HepG2 (cell line): ENCODE results near the gene SNX13. TPM values are rescaled to one million over a fixed set of nuclear protein-coding genes. Genes with fewer than 3 reads are reported as not detected.

ENCODE experiments used
- ATAC-seq: fragments of 200-7000 bp; cut with Tn5 transposase; 3 replicates; pipeline ENCODE4 v1.9.1; 2020; ENCODE audit warnings: mild to moderate bottlenecking, moderate library complexity
- BruUV-seq: library from RNA; stranded (reverse); fragments of 400-500 nt; replicated peaks from 2 replicates; lab custom pipeline; 2021; lab: Mats Ljungman, UMichigan
- CTCF ChIA-PET: fragments of 300-600 bp; formaldehyde crosslinking; extraction: SDS; loops from one replicate; lab custom pipeline; 2021; ENCODE audit warnings: low total read pairs, inconsistent platforms, low intra/inter-chr PET ratio; lab: Yijun Ruan, JAX
- POLR2A ChIA-PET: fragments of 350-600 bp; sonication (Branson Sonifier 250); formaldehyde crosslinking; loops from one replicate; lab custom pipeline; 2020; ENCODE audit warnings: antibody characterized with exemption, inconsistent platforms; lab: Yijun Ruan, JAX
- DNase-seq: peaks from one replicate; pipeline ENCODE4 v3.0.0-alpha.2; 2015; ENCODE audit warnings: low spot score
- FAIRE-seq: peaks from 3 replicates; lab custom pipeline; 2011; peaks lifted over from hg19 to GRCh38; lab: Jason Lieb, UNC
- H2AFZ ChIP-seq: one replicate; pipeline ENCODE4 v1.6.1; 2011; ENCODE audit warnings: low read length, inconsistent platforms
- H3K27ac ChIP-seq: fragments of 300-600 bp; 3 replicates; pipeline ENCODE4 v1.8.0; 2011; ENCODE audit warnings: mixed run types, mild to moderate bottlenecking, mixed read lengths, low read length, inconsistent platforms; ENCODE audit not compliant: insufficient read depth; ENCODE audit errors: extremely low read length
- H3K27me3 ChIP-seq, 2 experiments: fragments of 200-600 bp in 1 of 2; 2 replicates in 1 of 2; 3 replicates in 1 of 2; pipeline versions ENCODE4 v1.6.0 to v1.8.0; 2011; ENCODE audit warnings: low read length in 2 of 2, mild to moderate bottlenecking in 2 of 2, moderate library complexity in 2 of 2, inconsistent platforms in 1 of 2; ENCODE audit not compliant: insufficient read depth in 2 of 2, control insufficient read depth in 1 of 2
- H3K36me3 ChIP-seq, 2 experiments: fragments of 200-600 bp in 1 of 2; replicated peaks in 1 of 2; 2 replicates in 1 of 2; 3 replicates in 1 of 2; pipeline versions ENCODE4 v1.5.1 to v1.8.0; 2011; ENCODE audit warnings: low read length in 2 of 2, inconsistent platforms in 1 of 2; ENCODE audit not compliant: insufficient read depth in 2 of 2, control insufficient read depth in 1 of 2
- H3K4me1 ChIP-seq: 2 replicates; pipeline ENCODE4 v1.5.1; 2012; ENCODE audit warnings: low read length, inconsistent platforms; ENCODE audit not compliant: insufficient read depth
- H3K4me2 ChIP-seq: 2 replicates; pipeline ENCODE4 v1.6.0; 2011; ENCODE audit warnings: low read depth, low read length, inconsistent platforms
- H3K4me3 ChIP-seq, 3 experiments: fragments of 200-600 bp in 1 of 3; sonication (generic), shearing (Covaris generic) in 1 of 3; replicated peaks in 1 of 3; 2 replicates each; pipeline ENCODE4 v1.5.1; 2011 to 2016; ENCODE audit warnings: low read length in 3 of 3, inconsistent platforms in 2 of 3, low read depth in 2 of 3, mild to moderate bottlenecking in 2 of 3, control low read depth in 1 of 3, mixed read lengths in 1 of 3; ENCODE audit not compliant: insufficient read depth in 1 of 3
- H3K79me2 ChIP-seq: one replicate; pipeline ENCODE4 v1.6.1; 2011; ENCODE audit warnings: low read length, inconsistent platforms; ENCODE audit not compliant: insufficient read depth
- H3K9ac ChIP-seq: 2 replicates; pipeline ENCODE4 v1.6.0; 2011; ENCODE audit warnings: mild to moderate bottlenecking, low read depth, low read length, inconsistent platforms; ENCODE audit not compliant: insufficient read depth
- H3K9me3 ChIP-seq: 2 replicates; pipeline ENCODE4 v1.5.1; 2012; ENCODE audit warnings: mild to moderate bottlenecking, low read length
- H4K20me1 ChIP-seq: 2 replicates; pipeline ENCODE4 v1.6.0; 2011; ENCODE audit warnings: inconsistent platforms, mild to moderate bottlenecking, low read length, moderate library complexity; ENCODE audit not compliant: insufficient read depth
- ASH2L ChIP-seq: fragments of 300-600, 200-600 bp; sonication (generic); IDR thresholded peaks from 2 replicates; pipeline ENCODE4 v1.7.0; 2017; ENCODE audit warnings: low read depth, mild to moderate bottlenecking, moderate library complexity, mixed read lengths, low read length; ENCODE audit not compliant: insufficient read length
- HMGXB4 ChIP-seq, 2 experiments: sonication (generic) in 1 of 2; formaldehyde crosslinking in 1 of 2; IDR thresholded peaks; 2 replicates each; pipeline versions ENCODE4 v1.4.0 to v1.6.1; 2018 to 2020; ENCODE audit warnings: missing genetic modification reagents in 2 of 2, borderline replicate concordance in 1 of 2, low read depth in 1 of 2, mild to moderate bottlenecking in 1 of 2, missing biosample characterization in 1 of 2
- IRF9 ChIP-seq: sonication (generic); formaldehyde crosslinking; IDR thresholded peaks from 2 replicates; pipeline ENCODE4 v1.8.0; 2022; ENCODE audit warnings: missing genetic modification reagents, mild to moderate bottlenecking, borderline replicate concordance
- NFE2 ChIP-seq: sonication (generic); formaldehyde crosslinking; IDR thresholded peaks from 2 replicates; pipeline ENCODE4 v1.4.0; 2020; ENCODE audit warnings: missing genetic modification reagents
- POLR2G ChIP-seq: fragments of 200-400 bp; formaldehyde crosslinking; IDR thresholded peaks from 2 replicates; pipeline ENCODE4 v1.6.1; 2018; ENCODE audit warnings: mild to moderate bottlenecking, low read depth, low read length, moderate library complexity
- RFX1 ChIP-seq: fragments of 450-650 bp; IDR thresholded peaks from 2 replicates; pipeline ENCODE4 v1.6.1; 2017
- TP53 ChIP-seq: sonication (generic); formaldehyde crosslinking; conservative IDR thresholded peaks from 2 replicates; pipeline ENCODE4 v1.4.0; 2020; ENCODE audit warnings: missing genetic modification reagents
- ZBTB10 ChIP-seq: sonication (generic); formaldehyde crosslinking; IDR thresholded peaks from 2 replicates; pipeline ENCODE4 v1.4.0; 2020; ENCODE audit warnings: missing genetic modification reagents, borderline replicate concordance
- ZHX2 ChIP-seq, 2 experiments: sonication (generic) in 1 of 2; formaldehyde crosslinking in 1 of 2; IDR thresholded peaks; 2 replicates each; pipeline versions ENCODE4 v1.6.1 to v1.9.0; 2014 to 2022; ENCODE audit warnings: antibody characterized with exemption in 1 of 2, borderline replicate concordance in 1 of 2, inconsistent platforms in 1 of 2, low read depth in 1 of 2, missing genetic modification reagents in 1 of 2
- ZNF333 ChIP-seq: sonication (generic); formaldehyde crosslinking; IDR thresholded peaks from 2 replicates; pipeline ENCODE4 v1.4.0; 2020; ENCODE audit warnings: mild to moderate bottlenecking, missing genetic modification reagents, borderline replicate concordance
- ZNF350 ChIP-seq: sonication (generic); formaldehyde crosslinking; IDR thresholded peaks from 2 replicates; pipeline ENCODE4 v1.4.0; 2020; ENCODE audit warnings: mild to moderate bottlenecking, low read depth, missing genetic modification reagents, borderline replicate concordance
- ZSCAN25 ChIP-seq: sonication (generic); formaldehyde crosslinking; IDR thresholded peaks from 2 replicates; pipeline ENCODE4 v1.8.0; 2022; ENCODE audit warnings: mild to moderate bottlenecking, missing genetic modification reagents
- WGBS: methylation state at CpG from one replicate; pipeline ENCODE4 v1.1.6; 2017; ENCODE audit warnings: low lambda C conversion rate; 5-methylcytosine and 5-hydroxymethylcytosine counted together
- in situ Hi-C: cut with HindIII; loops from 2 replicates; pipeline ENCODE4 v1.10.0; 2017; ENCODE audit warnings: low pct_unique_long_range_greater_than_20kb; ENCODE audit not compliant: extremely low pct_ligation_motif_present
- intact Hi-C: fragments of 100-400 bp; cut with micrococcal nuclease; formaldehyde crosslinking; loops from one replicate; pipeline ENCODE4 v1.10.0; 2022; ENCODE audit not compliant: unreplicated experiment
- polyA plus RNA-seq, 8 experiments: library from polyadenylated mRNA; depleted of rRNA in 3 of 8; stranded (reverse) in 7 of 8; unstranded in 1 of 8; fragments of >200 nt; fragmentation: Illumina TruSeq in 4 of 8; extraction: Trizol in 4 of 8; gene quantifications; 2 replicates each; pipeline versions ENCODE4 v1.2.1 to v1.2.3, GENCODE V29; 2011 to 2016; ENCODE audit warnings: low read depth in 4 of 8, missing spikeins in 1 of 8, mixed read lengths in 1 of 8; ENCODE audit not compliant: insufficient read depth in 1 of 8
- total RNA-seq, 5 experiments: library from RNA; depleted of rRNA; stranded (reverse); fragments of >200 nt; fragmentation: Illumina TruSeq; extraction: Trizol; gene quantifications; 2 replicates each; pipeline ENCODE4 v1.2.3, GENCODE V29; 2016; ENCODE audit warnings: low read depth in 1 of 5

SNX13 gene
- total and polyA plus RNA-seq, 2 of the 13 experiments (the other 11 are each of a cell fraction or from before 2014, with no cell fraction given): 14.3 to 32.3 TPM

- no peak for DNase-seq
- POLR2A ChIA-PET: no interaction called here
- CTCF ChIA-PET: no interaction called here
- Histone ChIP-seq H3K79me2 (no peaks in the 10 kb centered on the region), H3K4me1 (no peaks in the 10 kb centered on the region), H3K36me3 (peaks cover 4 to 5% of the 10 kb centered on the region in 2 experiments; a peak in 4 of 5 replicates), H3K27ac (no peak overlapping the region), H3K4me3 (no peak overlapping the region), H3K4me2 (no peak overlapping the region), H2AFZ (no peak overlapping the region), H3K9me3 (no peaks in the 10 kb centered on the region), H3K9ac (no peak overlapping the region), H4K20me1 (no peaks in the 10 kb centered on the region), H3K27me3 (no peaks in the 10 kb centered on the region)
- FAIRE-seq: no peak
- ATAC-seq: no peak
- intact Hi-C loops: no loop called here
- BruUV-seq: no TSS peak
- in situ Hi-C loops: no loop called here
- 96% methylated on average over 10 of the region's 10 CpGs for WGBS
- TF ChIP-seq HMGXB4 (CRISPR knock-in tag; IDR thresholded peaks at IDR 0.05; ENCODE audit: borderline replicate concordance in 1 of 2, low read depth in 1 of 2) (no peak), RFX1 (no peak), NFE2 (no peak), ZNF350 (no peak), ZSCAN25 (CRISPR knock-in tag) (no peak), ZBTB10 (no peak), ZNF333 (no peak), ASH2L (no peak), TP53 (CRISPR knock-in tag) (no peak), IRF9 (CRISPR knock-in tag) (no peak), ZHX2 (IDR thresholded peaks at IDR 0.05; ENCODE audit: low read depth) (no peak), ZHX2 (CRISPR knock-in tag; IDR thresholded peaks at IDR 0.05; ENCODE audit: borderline replicate concordance) (no peak), POLR2G (no peak)
Measured at GRCh38 chr7:17848516-17848915, 91.8 kb downstream of the SNX13 start.
